Parathyroid adenoma (tissue), 2 donors: ENCODE data around the gene PSEN2.

ENCODE experiments used
- H2AFZ ChIP-seq: fragments of 300-600 bp; sonication (generic); one replicate; pipeline ENCODE4 v1.7.0; 2017; ENCODE audit warnings: antibody characterized with exemption, mild to moderate bottlenecking
- H3K27ac ChIP-seq: fragments of 300-600 bp; sonication (generic); one replicate; pipeline ENCODE4 v1.7.0; 2017
- H3K27me3 ChIP-seq: fragments of 300-600 bp; sonication (generic); one replicate; pipeline ENCODE4 v1.7.0; 2017; ENCODE audit warnings: low read length; ENCODE audit not compliant: control insufficient read depth, insufficient read depth
- H3K36me3 ChIP-seq: fragments of 300-600 bp; sonication (generic); one replicate; pipeline ENCODE4 v1.7.0; 2017; ENCODE audit warnings: low read length; ENCODE audit not compliant: control insufficient read depth, insufficient read depth
- H3K4me1 ChIP-seq: fragments of 300-600 bp; sonication (generic); one replicate; pipeline ENCODE4 v1.7.0; 2017; ENCODE audit warnings: control low read depth
- H3K4me2 ChIP-seq: fragments of 300-600 bp; sonication (generic); one replicate; pipeline ENCODE4 v1.7.0; 2017; ENCODE audit warnings: low read length
- H3K4me3 ChIP-seq: fragments of 300-600 bp; sonication (generic); one replicate; pipeline ENCODE4 v1.7.0; 2017; ENCODE audit warnings: low read depth, low read length
- H3K79me2 ChIP-seq: fragments of 300-600 bp; sonication (generic); one replicate; pipeline ENCODE4 v1.7.0; 2017; ENCODE audit warnings: control low read depth
- H3K9ac ChIP-seq: fragments of 300-600 bp; sonication (generic); one replicate; pipeline ENCODE4 v1.7.0; 2017; ENCODE audit warnings: mild to moderate bottlenecking
- H3K9me3 ChIP-seq: fragments of 300-600 bp; sonication (generic); one replicate; pipeline ENCODE4 v1.7.0; 2017; ENCODE audit warnings: low read length; ENCODE audit not compliant: control insufficient read depth
- CTCF ChIP-seq: fragments of 300-600 bp; sonication (generic); IDR thresholded peaks from one replicate; pipeline ENCODE4 v1.7.0; 2017; ENCODE audit warnings: antibody characterized with exemption, mild to moderate bottlenecking
- donor health status: primary hyperparathyroidism.

Gene PSEN2

GRCh38 chr1:226945106-226945857 is 74.9 kb downstream of the PSEN2 start:
- Histone ChIP-seq H3K27me3 (no peaks in the 10 kb centered on the region), H3K9ac (no peak overlapping the region), H3K9me3 (no peaks in the 10 kb centered on the region), H3K27ac (peak overlapping the region; percentile 32), H3K36me3 (no peaks in the 10 kb centered on the region), H3K4me3 (no peak overlapping the region), H3K79me2 (peaks cover 44% of the 10 kb centered on the region), H2AFZ (peak overlapping the region; percentile 46), H3K4me1 (peaks cover 9% of the 10 kb centered on the region), H3K4me2 (peak overlapping the region; percentile 18)
- TF ChIP-seq CTCF, result no peak
